Measurements from ENCODE around the gene CYTIP. TPM values are rescaled to one million over a fixed set of nuclear protein-coding genes. Genes with fewer than 3 reads are reported as not detected.

Gene CYTIP
- total and polyA plus RNA-seq, 9 of the 15 experiments (the other 6 are each of a cell fraction or from before 2014, with no cell fraction given): 0.03 to 0.35 (median 0.26) TPM; not detected in 1

DNA sequence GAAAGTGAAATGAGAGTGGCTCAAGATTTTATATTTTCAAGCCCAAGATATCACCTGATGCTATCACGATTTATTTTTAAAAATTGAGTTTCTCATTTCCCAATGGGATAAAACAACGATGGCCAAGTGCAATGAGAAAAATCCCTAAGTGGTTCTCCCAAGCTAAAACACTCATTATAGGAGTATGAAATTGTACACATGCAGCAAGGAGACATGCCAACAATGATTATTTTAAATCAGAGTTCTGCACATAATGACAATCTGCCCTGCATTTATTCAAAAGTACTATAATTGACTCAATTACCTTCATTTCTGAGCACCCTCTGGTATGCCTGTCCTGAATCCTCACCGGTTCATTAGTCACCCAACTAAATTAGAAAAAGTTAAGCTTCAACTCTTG, 12.7 kb downstream of the CYTIP start:
- in situ Hi-C loops (cut with MboI): no loop called here
- ChIA-PET POLR2A (no interaction called here), CTCF (ENCODE audit: low intra/inter-chr PET ratio) (no interaction called here)
- Histone ChIP-seq H3K27me3 (ENCODE audit: control insufficient read depth in 2 of 2, insufficient read depth in 2 of 2, low read length in 2 of 2) (0 out of 5 replicates have a peak, but pooled peaks cover 0 to 2% of the 10 kb centered on the region in 2 experiments), H3K36me3 (ENCODE audit: control insufficient read depth, insufficient read depth, low read length) (no peaks in the 10 kb centered on the region), H4K20me1 (replicated peaks; ENCODE audit: control insufficient read depth, insufficient read depth, low read length) (no peaks in the 10 kb centered on the region), H3K9ac (ENCODE audit: insufficient read depth in 1 of 2, low read depth in 2 of 2, low read length in 2 of 2) (no peak overlapping the region), H2AFZ (ENCODE audit: low read depth, low read length) (no peak overlapping the region), H3K4me3 (no peak overlapping the region), H3K4me2 (ENCODE audit: insufficient read depth, low read length) (no peak overlapping the region), H3K27ac (ENCODE audit: extremely low read depth, low read depth, low read length) (no peak overlapping the region), H3K9me3 (replicated peaks; ENCODE audit: control insufficient read depth, insufficient read depth, low read depth, low read length) (no peaks in the 10 kb centered on the region), H3K79me2 (ENCODE audit: control insufficient read depth, insufficient read depth, low read length) (no peaks in the 10 kb centered on the region), H3K4me1 (replicated peaks in 1 of 2; ENCODE audit: control insufficient read depth in 2 of 2, insufficient read depth in 2 of 2, low read length in 2 of 2) (no peaks in the 10 kb centered on the region; a peak in 1 of 5 replicates), H3K9me1 (ENCODE audit: control insufficient read depth, insufficient read depth, low read length) (no peaks in the 10 kb centered on the region)
- DNase-seq (ENCODE audit: extremely low read depth in 1 of 4, low spot score in 3 of 4) (no peak), FAIRE-seq (no peak), ATAC-seq (no peak)
- no TSS peak for BruUV-seq (replicated peaks)
- intact Hi-C loops (cut with micrococcal nuclease): no loop called here
- no peak for TF ChIP-seq TCF3 (CRISPR knock-in tag; IDR thresholded peaks at IDR 0.05)
- no peak for TF ChIP-seq HNRNPLL (IDR thresholded peaks at IDR 0.05; ENCODE audit: low read depth, low read length, poor library complexity, severe bottlenecking)
- TF ChIP-seq TRIM28 (IDR thresholded peaks at IDR 0.05): no peak
- no peak for TF ChIP-seq ZSCAN32 (CRISPR knock-in tag; IDR thresholded peaks at IDR 0.05)
- TF ChIP-seq ZSCAN29 (IDR thresholded peaks at IDR 0.05): no peak
- TF ChIP-seq, protein P1, sequence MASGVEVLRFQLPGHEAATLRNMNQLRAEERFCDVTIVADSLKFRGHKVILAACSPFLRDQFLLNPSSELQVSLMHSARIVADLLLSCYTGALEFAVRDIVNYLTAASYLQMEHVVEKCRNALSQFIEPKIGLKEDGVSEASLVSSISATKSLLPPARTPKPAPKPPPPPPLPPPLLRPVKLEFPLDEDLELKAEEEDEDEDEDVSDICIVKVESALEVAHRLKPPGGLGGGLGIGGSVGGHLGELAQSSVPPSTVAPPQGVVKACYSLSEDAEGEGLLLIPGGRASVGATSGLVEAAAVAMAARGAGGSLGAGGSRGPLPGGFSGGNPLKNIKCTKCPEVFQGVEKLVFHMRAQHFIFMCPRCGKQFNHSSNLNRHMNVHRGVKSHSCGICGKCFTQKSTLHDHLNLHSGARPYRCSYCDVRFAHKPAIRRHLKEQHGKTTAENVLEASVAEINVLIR (CRISPR knock-in tag; IDR thresholded peaks at IDR 0.05): no peak
- no peak for TF ChIP-seq NCOA2 (IDR thresholded peaks at IDR 0.05; ENCODE audit: partially characterized antibody in 2 of 2)
- no peak for TF ChIP-seq ETV6 (IDR thresholded peaks at IDR 0.05; ENCODE audit: borderline replicate concordance in 1 of 2, low read depth in 2 of 2, low read length in 1 of 2)
- TF ChIP-seq ETV6 (CRISPR knock-in tag; IDR thresholded peaks at IDR 0.05; ENCODE audit: borderline replicate concordance): no peak
- TF ChIP-seq, protein P2, sequence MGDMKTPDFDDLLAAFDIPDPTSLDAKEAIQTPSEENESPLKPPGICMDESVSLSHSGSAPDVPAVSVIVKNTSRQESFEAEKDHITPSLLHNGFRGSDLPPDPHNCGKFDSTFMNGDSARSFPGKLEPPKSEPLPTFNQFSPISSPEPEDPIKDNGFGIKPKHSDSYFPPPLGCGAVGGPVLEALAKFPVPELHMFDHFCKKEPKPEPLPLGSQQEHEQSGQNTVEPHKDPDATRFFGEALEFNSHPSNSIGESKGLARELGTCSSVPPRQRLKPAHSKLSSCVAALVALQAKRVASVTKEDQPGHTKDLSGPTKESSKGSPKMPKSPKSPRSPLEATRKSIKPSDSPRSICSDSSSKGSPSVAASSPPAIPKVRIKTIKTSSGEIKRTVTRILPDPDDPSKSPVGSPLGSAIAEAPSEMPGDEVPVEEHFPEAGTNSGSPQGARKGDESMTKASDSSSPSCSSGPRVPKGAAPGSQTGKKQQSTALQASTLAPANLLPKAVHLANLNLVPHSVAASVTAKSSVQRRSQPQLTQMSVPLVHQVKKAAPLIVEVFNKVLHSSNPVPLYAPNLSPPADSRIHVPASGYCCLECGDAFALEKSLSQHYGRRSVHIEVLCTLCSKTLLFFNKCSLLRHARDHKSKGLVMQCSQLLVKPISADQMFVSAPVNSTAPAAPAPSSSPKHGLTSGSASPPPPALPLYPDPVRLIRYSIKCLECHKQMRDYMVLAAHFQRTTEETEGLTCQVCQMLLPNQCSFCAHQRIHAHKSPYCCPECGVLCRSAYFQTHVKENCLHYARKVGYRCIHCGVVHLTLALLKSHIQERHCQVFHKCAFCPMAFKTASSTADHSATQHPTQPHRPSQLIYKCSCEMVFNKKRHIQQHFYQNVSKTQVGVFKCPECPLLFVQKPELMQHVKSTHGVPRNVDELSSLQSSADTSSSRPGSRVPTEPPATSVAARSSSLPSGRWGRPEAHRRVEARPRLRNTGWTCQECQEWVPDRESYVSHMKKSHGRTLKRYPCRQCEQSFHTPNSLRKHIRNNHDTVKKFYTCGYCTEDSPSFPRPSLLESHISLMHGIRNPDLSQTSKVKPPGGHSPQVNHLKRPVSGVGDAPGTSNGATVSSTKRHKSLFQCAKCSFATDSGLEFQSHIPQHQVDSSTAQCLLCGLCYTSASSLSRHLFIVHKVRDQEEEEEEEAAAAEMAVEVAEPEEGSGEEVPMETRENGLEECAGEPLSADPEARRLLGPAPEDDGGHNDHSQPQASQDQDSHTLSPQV (IDR thresholded peaks at IDR 0.05): no peak
- no peak for TF ChIP-seq TEAD4 (IDR thresholded peaks at IDR 0.05; ENCODE audit: low read length)
- no peak for TF ChIP-seq TEAD4 (CRISPR knock-in tag; IDR thresholded peaks at IDR 0.05; ENCODE audit: borderline replicate concordance)
- TF ChIP-seq, protein P3, sequence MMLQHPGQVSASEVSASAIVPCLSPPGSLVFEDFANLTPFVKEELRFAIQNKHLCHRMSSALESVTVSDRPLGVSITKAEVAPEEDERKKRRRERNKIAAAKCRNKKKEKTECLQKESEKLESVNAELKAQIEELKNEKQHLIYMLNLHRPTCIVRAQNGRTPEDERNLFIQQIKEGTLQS (IDR thresholded peaks at IDR 0.05): no peak
- TF ChIP-seq, protein P3 (CRISPR knock-in tag; conservative IDR thresholded peaks at IDR 0.05): no peak
- TF ChIP-seq, protein P4, sequence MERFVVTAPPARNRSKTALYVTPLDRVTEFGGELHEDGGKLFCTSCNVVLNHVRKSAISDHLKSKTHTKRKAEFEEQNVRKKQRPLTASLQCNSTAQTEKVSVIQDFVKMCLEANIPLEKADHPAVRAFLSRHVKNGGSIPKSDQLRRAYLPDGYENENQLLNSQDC (CRISPR knock-in tag; IDR thresholded peaks at IDR 0.05): no peak
- 0% methylated on average over 3 of the region's 3 CpGs for WGBS (ENCODE audit: insufficient coverage, low coverage, missing lambda C conversion rate)
